Keratinocyte (primary cell): ENCODE data around the gene TPM2.

ENCODE experiments used
- CTCF ChIP-seq, 3 experiments: IDR thresholded peaks in 1 of 3; conservative IDR thresholded peaks in 1 of 3; optimal IDR thresholded peaks in 1 of 3; 2 replicates in 2 of 3; 3 replicates in 1 of 3; pipeline versions ENCODE3 to v1.5.1; 2011; ENCODE audit warnings: low read length in 3 of 3, mild to moderate bottlenecking in 3 of 3, moderate library complexity in 2 of 3, control low read depth in 1 of 3, inconsistent platforms in 1 of 3; ENCODE audit not compliant: insufficient read depth in 2 of 3; ENCODE audit errors: extremely low read depth in 1 of 3
- EZH2 ChIP-seq: IDR thresholded peaks from one replicate; pipeline ENCODE4 v1.6.1; 2012; ENCODE audit warnings: inconsistent platforms, mild to moderate bottlenecking, low read length, moderate library complexity

DNA sequence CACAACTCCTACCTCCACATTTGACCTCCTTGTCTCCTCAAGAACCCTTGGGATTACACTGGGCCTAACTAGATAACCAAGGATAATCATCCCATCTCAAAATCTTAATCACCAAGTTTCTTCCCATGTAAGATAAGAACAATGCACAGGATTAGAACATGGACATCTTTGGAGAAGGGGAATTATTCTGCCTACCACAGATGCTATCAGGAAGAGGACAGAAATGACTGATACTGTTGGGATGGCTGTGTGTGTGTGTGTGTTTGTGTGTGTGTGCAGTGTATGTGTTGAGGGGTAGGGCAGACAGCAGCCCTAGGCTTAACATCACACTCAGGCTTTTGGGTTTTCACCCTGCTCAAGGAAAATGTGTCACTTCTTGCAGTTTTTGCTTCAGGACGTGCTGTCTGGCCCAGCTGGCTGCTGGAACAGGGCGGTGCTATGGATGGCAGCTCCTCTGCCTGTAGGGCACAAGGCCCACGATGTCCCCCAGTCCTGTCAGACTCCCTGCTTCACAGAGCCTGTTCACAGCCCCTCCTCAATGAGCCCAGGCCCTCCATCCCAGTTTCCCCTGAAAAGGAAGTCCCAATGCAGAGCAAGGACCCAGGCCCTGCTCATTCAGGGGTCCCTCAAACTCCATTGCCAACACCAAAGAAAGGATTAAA lies 8.3 kb downstream of the TPM2 start:
- no peak for TF ChIP-seq CTCF (optimal IDR thresholded peaks at IDR 0.05 in 1 of 3, IDR thresholded peaks at IDR 0.05 in 1 of 3, conservative IDR thresholded peaks at IDR 0.05 in 1 of 3; ENCODE audit: extremely low read depth in 1 of 3, insufficient read depth in 2 of 3, low read length in 3 of 3)
- no peak for TF ChIP-seq EZH2
